ENCODE data around the gene CRIM1. TPM values are rescaled to one million over a fixed set of nuclear protein-coding genes. Genes with fewer than 3 reads are reported as not detected.

Gene CRIM1
- total RNA-seq, 4 donors from 2014 or later = 179 to 229 (median 188) TPM

DNA sequence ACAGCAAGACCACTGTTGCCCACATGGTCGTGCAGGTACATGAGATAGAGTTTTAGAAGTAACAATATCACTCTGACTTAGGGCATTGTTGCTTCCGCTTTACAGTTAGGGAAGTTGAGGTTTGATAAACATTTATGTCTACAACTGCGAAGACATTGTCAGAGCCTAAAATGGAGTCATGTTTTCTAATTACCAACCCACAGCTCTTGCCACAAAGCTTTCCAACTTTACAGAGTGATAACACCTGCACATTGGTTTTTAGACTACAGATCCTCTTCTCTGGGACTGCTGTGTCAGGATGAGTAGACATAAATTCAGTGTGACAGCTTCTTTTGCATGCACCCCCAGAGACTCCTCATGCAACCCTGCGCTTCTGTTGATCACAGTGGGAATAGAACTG is 123.4 kb downstream of the CRIM1 start:
- peaks cover 0 to 25% (median 11%) of the 10 kb centered on the region in 4 donors for H3K4me1 ChIP-seq
- no peaks in the 10 kb centered on the region for H3K27me3 ChIP-seq
- H3K9me3 ChIP-seq = peaks cover 0 to 26% (median 5%) of the 10 kb centered on the region in 4 donors
- WGBS, 2 donors = 58 to 92% methylated on average over 4 of the region's 4 CpGs
- no peak for TF ChIP-seq EP300 (IDR thresholded peaks at IDR 0.05)
- TF ChIP-seq POLR2A (IDR thresholded peaks at IDR 0.05) = no peak
- TF ChIP-seq, protein P1, sequence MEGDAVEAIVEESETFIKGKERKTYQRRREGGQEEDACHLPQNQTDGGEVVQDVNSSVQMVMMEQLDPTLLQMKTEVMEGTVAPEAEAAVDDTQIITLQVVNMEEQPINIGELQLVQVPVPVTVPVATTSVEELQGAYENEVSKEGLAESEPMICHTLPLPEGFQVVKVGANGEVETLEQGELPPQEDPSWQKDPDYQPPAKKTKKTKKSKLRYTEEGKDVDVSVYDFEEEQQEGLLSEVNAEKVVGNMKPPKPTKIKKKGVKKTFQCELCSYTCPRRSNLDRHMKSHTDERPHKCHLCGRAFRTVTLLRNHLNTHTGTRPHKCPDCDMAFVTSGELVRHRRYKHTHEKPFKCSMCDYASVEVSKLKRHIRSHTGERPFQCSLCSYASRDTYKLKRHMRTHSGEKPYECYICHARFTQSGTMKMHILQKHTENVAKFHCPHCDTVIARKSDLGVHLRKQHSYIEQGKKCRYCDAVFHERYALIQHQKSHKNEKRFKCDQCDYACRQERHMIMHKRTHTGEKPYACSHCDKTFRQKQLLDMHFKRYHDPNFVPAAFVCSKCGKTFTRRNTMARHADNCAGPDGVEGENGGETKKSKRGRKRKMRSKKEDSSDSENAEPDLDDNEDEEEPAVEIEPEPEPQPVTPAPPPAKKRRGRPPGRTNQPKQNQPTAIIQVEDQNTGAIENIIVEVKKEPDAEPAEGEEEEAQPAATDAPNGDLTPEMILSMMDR (IDR thresholded peaks at IDR 0.05) = no peak
- no peak for DNase-seq (ENCODE audit: low spot score in 2 of 2)
- peaks cover 0 to 82% (median 0%) of the 10 kb centered on the region in 3 donors for H3K36me3 ChIP-seq
- H3K4me3 ChIP-seq = no peak overlapping the region
- H3K27ac ChIP-seq = peak overlapping the region in 1 of 4 donors; percentile 6

DNA sequence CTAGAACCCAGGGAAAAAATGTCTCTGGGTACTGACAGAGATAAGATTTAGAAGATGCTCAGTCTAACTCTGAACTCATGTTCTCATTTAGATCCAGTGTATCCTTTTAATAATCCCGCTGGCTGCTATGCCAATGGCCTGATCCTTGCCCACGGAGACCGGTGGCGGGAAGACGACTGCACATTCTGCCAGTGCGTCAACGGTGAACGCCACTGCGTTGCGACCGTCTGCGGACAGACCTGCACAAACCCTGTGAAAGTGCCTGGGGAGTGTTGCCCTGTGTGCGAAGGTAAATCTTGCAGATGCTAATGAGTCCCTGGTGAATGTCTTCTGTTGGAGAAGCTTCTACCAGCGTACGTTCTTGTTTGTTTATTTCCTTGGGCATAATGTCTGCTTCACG is 123.8 kb downstream of the CRIM1 start:
- H3K27ac ChIP-seq = no peak overlapping the region

DNA sequence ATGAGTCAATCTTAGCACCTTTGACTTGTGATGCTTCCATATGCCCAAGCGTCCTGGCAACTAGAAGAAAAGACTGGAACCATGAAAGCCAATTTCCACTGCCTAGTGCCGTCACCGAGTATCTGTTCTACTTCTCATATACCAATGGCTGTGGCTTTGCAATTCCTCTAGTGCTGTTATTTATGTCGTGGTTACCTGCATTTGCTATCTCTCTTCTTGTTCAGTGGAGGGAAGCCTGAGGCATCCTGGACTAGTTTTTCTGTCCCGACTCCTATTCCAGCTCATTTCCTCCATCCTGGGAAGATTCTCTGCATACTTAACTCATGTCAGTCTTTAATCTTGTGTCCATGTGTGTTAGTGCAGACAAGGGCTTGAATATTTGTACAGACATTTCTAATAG is 124.5 kb downstream of the CRIM1 start:
- no peak overlapping the region for H3K4me3 ChIP-seq
- 83 to 87% methylated on average over 5 of the region's 5 CpGs for whole genome bisulfite sequencing, 2 donors
- no peak for DNase-seq (ENCODE audit: low spot score in 2 of 2)
- peaks cover 0 to 15% (median 5%) of the 10 kb centered on the region in 4 donors for H3K9me3 ChIP-seq
- TF ChIP-seq POLR2A (IDR thresholded peaks at IDR 0.05) (no peak), EP300 (IDR thresholded peaks at IDR 0.05) (no peak)
- TF ChIP-seq, protein P1 (IDR thresholded peaks at IDR 0.05) = no peak
- no peaks in the 10 kb centered on the region for H3K27me3 ChIP-seq
- H3K27ac ChIP-seq = peak overlapping the region in 1 of 4 donors; percentile 15
- H3K4me1 ChIP-seq = peaks cover 0 to 35% (median 12%) of the 10 kb centered on the region in 4 donors
- peaks cover 0 to 72% (median 0%) of the 10 kb centered on the region in 3 donors for H3K36me3 ChIP-seq

More for the DNA sequence above, 123.8 kb downstream of the CRIM1 start:
- TF ChIP-seq EP300 (IDR thresholded peaks at IDR 0.05) (no peak), POLR2A (IDR thresholded peaks at IDR 0.05) (no peak)
- TF ChIP-seq, protein P1 (IDR thresholded peaks at IDR 0.05) = no peak
- Histone ChIP-seq H3K4me1 (peaks cover 0 to 29% (median 11%) of the 10 kb centered on the region in 4 donors), H3K27me3 (no peaks in the 10 kb centered on the region), H3K4me3 (no peak overlapping the region), H3K36me3 (peaks cover 0 to 78% (median 0%) of the 10 kb centered on the region in 3 donors), H3K9me3 (peaks cover 0 to 22% (median 5%) of the 10 kb centered on the region in 4 donors)
- no peak for DNase-seq (ENCODE audit: low spot score in 2 of 2)
- WGBS, 2 donors = 96 to 97% methylated on average over 16 of the region's 16 CpGs

DNA sequence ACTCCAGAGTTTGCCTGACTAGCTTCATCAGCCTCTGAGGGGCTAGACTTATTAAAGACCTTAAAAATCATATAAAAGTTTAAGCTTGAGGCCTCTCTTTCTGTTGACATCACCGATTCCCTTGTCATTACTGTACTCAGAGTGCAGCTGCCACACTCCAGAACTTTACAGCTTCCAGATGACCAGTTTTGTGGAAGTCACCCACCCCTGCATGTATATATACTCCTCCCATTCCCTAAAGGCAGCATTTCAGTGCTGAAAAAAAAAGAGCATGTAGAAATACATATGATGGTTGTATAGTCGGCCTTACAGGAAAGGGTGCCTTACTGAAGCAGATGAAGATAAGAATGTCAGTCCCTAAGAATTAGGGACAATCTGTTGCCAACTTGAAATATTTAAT is 125.1 kb downstream of the CRIM1 start:
- Histone ChIP-seq H3K36me3 (peaks cover 0 to 66% (median 0%) of the 10 kb centered on the region in 3 donors), H3K4me1 (peaks cover 0 to 41% (median 15%) of the 10 kb centered on the region in 4 donors), H3K27me3 (no peaks in the 10 kb centered on the region), H3K4me3 (no peak overlapping the region), H3K27ac (no peak overlapping the region), H3K9me3 (peaks cover 0 to 9% (median 2%) of the 10 kb centered on the region in 4 donors)
- DNase-seq (ENCODE audit: low spot score in 2 of 2) = no peak
- 78 to 82% methylated on average over 2 of the region's 2 CpGs for WGBS, 2 donors
- TF ChIP-seq, protein P1 (IDR thresholded peaks at IDR 0.05) = no peak

DNA sequence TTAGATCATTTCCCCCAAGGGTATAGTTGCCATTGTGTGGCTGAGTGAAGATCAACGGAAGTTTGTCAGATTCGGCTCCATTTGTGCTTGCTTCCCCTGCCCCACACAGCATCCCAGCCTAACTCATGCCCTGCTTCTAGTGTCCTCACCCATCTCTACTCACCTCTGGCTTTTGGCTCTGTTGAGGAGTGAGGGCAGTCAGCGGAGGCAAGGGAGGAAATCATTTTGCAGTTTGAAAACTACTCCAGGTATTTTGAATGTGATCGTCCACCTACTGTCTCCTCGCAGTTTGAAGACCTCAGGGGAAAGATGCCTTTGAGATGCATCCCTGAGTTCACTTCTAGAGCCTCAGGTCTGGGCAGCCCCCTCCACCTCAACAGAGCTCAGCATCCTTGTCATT is 126.1 kb downstream of the CRIM1 start:
- WGBS, 2 donors = 97 to 98% methylated on average over 5 of the region's 5 CpGs
- Histone ChIP-seq H3K9me3 (no peaks in the 10 kb centered on the region), H3K4me3 (no peak overlapping the region), H3K27ac (no peak overlapping the region), H3K36me3 (peaks cover 0 to 55% (median 0%) of the 10 kb centered on the region in 3 donors), H3K27me3 (no peaks in the 10 kb centered on the region), H3K4me1 (peaks cover 0 to 52% (median 22%) of the 10 kb centered on the region in 4 donors)
- TF ChIP-seq, protein P1 (IDR thresholded peaks at IDR 0.05) = no peak
- TF ChIP-seq EP300 (IDR thresholded peaks at IDR 0.05) (no peak), POLR2A (IDR thresholded peaks at IDR 0.05) (no peak)
- DNase-seq (ENCODE audit: low spot score in 2 of 2) = no peak

Measured in tibial nerve (tissue), 4 donors.